Measurements from ENCODE around the gene ATG9A.

The ATG9A gene

DNA sequence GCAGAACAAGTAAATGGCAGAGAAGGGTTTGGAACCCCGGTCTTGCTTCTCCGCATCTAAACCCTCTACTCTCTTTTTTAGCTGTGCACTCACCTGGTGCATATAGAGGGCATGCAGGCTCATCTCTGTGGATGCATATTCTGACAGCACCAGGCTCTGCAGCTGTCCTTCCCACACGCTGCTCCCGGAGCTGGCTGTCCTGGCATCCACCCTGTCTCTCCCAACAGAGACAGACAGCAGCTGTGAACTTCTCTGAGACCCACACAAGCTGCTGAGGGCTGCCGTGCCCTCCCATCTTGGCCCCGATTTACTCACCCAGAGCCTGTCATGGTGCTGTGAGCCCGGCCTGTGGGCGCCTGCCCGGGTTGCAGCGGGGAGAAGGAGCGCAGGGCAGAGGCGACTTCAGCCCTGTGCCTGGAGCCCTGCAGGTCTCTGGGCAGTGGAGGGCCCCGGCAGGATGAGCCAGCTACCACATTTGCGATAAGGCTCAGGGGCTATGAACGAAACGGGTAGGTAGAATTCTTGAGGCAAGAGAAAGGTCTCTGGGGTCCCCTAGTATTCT lies 7.4 kb downstream of the ATG9A start:
- DNase-seq, result no peak

DNA sequence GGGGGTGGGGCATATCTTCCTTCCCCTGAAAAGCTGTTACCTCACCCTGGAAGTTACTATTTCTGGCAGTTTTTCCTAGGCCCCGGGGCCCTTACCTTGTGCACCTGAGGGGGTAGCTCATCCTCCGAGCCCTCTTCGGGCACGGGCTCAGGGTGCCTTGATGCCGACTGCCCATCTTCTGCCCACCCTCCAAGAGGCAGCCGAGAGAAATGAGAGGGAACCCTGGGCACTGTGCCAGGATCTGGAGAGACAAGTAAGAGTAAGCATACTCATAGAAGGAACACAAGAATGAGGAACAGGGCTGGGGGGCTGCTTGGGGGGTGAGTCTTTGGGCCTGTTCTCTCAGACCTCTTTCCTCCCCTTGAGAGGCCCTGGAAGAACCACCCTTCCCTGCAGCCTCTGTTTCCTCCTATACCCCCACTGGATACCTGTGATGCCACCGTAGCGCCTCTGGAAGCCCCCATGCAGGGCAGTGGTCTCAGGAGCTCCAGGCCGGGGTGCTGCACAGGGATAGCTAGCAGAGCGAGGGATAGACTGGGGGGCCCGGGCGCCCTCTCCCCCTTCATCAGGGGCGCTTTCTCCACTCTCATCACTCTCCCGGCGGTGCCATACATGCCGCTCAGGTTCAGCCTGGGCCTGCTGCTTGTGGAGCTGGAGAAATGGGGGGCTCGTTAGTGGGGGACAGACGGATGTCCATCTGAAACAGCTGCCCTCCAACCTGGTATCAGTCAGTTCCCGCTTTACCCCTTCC lies 8.6 kb downstream of the ATG9A start:
- no peak for DNase-seq

DNA sequence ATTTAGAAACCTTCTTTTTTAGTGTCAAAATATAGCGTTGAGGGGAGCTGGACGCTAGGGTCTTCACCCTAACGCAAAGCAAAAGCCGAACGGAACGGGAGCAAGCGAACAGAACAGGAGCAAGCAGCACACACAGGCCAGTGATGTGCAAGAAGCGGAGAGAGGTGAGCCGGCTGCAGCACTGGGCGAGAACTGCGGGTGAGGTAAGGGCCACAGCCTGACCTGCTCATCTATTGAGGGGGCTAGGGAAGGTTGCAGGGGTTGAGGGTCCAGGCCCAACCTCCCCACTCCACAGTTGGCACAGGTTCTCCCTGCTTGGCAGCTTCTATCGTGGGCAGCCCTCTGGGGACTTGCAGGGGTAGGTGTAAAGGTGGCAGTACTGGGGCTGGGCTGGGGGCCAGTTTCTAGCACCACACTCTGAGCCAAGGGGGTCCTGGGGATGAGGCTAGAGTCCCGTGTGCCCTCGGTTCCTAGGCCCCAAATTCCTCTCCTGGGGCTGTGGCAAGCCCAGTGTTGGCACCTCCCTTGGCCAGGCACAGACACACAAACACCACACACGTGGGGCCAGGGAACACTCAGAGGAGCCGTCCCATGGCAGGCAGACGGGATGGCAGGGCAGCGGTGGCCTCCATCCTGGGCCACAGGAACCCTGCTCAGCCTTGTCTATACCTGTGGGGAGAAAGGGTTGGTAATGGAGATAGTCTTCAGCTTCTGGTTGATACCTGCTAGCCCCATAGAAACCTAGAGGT lies 9.5 kb downstream of the ATG9A start:
- DNase-seq, result no peak

DNA sequence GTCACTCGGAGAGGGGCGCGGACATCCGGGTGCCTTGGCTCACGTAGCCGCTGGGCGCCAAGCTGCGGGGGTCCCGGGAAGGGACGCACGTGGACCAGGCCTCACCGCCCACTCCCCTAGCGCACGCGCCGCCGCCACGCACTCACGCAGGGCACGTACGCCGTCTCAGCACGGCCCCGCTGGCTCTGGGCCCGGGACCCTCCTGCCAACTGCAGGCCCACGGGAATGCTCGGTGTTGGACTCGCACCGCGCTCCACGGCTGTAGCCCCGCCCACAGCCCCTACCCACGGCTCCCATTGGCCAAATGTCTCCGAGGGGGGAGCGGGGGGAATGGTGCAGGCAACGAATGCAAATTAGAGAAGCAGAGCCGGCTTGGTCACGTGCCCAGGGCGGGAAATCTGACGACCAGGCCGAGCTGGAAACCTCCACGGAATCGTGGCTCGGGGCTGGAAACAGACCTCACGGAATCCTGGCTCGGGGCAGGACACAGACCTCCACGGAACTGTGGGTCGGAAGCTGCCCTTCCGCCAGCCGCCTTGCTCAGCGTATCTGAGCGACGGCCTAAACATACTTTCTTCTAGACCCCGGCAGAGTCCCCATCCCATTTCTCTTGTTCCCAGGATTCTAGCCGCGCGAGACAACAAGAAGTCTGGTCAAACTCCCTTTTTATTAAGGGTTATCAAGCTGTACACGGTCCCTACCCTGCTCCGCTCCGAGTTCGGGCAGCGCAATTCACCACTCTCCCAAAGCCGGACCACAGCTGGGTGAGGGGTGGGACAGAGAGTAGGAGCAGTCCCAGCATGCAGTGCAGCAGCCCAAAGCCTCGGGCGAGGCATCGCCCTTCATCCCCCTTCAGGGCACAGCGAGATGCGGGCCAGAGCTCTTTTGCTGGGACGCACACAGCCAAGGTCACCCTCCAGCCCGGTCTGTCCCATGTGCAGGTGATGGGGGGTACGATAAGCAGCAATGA lies 10.4 kb downstream of the ATG9A start, which contains the start of gene ABCB6:
ABCB6 (minus strand) TSS at position 227 of the 970 bp plus-strand sequence. CDS start 285 bp downstream, outside the sequence.
- DNase-seq, result peak; percentile 86 to 89

DNA sequence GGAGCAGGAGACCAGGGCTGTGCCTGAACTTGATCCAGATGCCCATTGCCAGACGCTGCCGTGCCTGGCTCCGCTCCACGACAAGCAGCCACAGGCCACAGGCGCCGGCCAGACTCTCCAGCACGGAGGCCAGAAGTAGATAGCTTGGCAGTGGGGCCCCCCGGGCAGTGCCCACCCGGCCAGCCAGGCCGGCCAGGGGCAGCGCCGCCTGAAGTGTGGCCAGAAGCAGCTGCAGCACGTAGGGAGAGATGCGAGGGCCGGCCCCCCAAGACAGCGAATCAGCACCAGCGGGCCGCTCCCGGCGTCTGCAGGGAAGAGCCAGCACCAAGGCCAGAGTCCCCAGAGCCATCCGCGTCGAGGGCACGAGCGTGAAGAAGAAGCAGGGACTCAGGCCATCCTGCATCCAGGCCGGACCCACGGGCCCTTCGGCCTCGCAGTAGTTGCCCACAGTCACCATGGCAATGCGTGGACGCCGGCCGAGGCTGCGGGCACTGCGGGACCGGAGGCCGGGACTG lies 11.2 kb downstream of the ATG9A start:
- DNase-seq, result peak; percentile 52 to 66

DNA sequence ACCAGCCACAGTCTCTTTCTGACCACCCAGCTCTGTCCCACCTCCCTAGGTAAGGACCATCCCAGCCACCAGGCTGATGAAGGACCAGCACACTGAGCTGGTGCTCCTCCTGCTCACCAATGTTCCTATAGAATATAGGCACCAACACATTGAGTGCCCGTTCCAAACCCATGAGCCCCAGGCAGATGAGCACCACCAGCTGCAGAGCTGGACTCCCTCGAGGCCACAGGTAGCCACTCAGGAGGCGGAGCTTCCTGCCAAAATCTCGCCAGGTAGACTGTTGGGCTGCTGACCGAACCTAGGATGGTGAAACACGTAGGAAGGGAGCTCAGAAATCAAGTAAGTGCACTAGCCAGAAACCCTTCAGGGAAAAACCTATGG lies 12.9 kb downstream of the ATG9A start:
- no peak for DNase-seq

DNA sequence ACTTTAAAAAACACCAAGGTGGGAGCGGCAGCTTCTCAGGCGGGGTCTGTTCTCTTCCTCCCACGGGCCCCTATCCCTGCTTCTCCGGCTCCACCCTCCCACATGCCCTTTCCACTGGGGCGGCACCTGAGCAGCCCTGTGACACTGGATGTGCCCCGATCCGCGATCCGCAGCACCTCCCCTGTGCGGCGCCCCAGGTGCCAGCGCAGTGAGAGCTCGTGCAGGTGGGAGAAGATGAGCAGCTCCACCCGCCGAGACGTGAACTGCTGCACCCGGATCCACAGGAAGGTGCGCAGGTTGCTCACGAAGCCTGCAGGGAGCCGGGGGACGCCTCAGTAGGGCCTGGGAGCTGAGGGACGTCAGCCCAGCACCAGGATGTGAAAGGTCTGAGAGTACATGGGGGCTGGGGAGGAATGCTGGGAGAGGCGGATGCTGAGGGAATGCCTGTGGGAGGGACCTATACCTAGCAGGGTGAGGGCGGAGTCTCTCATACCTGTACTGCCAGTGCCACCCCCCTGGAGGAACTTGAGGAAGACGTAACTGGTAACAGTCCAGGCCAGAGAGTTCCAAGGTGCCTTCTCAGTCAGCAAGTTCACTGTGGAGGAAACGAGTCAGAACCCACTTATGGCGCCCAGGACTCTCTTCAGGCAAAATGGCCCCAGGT lies 13.4 kb downstream of the ATG9A start:
- no peak for DNase-seq

DNA sequence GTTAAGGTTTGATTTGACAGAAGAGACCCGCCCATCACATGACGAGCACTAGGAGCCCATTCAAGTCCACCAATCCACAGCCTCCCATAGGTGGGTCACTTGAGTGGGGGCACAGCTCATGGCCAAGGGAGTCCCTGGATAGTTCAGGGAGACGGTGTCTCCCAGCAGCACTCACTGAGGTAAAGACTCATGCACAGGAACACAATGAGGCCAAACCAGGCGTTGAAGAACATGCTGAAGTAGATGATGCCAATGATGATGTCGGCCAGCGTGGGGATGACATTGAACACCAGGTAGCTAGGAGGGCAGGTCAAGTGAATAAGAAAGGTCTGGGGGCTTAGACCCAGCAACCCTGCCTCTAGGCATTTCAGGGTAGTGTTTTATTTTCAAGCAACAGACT lies 14.7 kb downstream of the ATG9A start:
- DNase-seq, result no peak

DNA sequence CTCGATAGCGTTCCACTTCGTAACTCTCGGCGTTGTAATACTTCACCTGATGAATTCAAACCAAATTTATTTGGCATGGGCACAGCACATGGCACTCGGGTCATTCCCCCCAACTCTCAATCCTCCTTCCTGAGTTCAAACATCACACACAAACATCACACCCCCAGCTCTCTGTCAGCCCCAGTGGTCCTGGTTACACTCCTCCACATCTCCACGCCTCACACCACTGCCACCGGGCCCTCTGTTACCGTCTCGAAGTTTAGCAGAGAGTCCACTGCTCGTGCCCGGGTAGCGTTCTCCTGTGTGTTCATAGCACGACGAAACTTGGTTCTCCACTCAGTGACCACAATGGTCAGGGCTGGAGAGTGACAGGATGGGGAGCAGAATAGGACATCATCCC lies 15.3 kb downstream of the ATG9A start:
- DNase-seq, result no peak

DNA sequence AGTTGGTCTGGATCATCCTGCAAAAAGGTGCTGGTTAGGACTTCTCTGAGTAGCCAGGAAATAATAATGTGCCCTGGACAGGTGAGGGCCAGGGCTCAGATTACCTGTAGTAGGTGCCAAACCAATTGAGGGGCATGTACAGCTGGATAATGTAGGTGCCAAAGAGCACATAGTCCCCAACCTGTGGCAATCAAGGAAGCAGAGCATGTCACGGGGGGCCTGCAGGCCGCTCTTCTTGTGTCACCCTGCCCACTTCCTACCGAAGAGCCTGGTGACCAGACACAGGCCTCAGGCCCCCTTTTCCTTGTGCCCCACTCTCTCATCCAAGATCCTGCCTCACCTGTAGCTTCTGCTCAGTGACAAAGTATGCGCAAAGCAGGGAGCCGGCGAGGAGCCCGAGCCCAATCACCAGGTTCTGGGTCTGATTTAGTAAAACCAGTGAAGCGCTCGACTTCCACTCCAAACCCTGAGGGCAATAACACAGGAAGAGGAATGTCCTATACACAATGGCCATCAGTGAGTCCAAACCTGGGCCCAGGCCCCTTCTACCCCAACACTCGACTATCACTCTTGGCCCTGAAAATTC lies 15.9 kb downstream of the ATG9A start:
- no peak for DNase-seq

DNA sequence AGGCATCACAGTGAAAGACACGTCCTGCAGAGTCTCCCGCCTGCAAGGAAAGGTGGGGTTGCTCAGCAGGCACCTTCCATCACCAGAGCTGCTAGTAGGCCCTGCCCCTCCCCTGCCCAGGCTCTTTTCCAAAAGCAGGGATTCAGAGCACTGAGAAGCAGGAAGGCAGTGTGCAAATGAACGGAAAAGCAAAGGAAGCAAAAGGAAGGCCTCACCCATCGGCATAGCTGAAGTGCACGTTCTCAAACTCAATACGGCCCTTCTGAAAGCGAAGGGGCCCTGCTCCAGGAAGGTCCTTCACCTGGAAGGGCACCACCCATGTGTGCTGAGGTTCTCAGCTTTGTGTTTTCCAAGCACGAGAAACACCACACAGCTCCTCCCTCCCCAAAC lies 16.4 kb downstream of the ATG9A start:
- no peak for DNase-seq

DNA sequence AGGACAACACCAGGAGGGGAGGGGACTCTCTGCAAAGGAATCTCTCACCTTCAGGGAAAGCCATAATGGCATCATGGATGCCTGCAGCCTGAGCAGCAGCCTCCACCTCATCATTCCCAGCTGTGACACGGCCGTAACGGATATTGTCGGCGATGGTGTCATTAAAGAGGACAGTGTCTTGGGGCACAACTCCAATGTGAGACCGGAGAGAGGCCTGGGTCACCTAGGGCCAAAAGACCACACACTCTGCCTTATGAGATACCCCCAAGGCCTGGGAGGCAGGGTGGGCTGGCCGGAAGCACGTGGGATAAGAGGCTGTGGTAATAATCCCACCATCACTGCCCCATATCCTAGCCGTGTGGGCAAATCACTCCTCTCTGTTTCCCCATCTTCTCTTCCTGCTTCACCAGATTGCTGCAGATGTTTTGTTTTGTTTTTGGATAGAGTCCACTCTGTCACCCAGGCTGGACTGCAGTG lies 18.5 kb downstream of the ATG9A start:
- DNase-seq, result no peak

DNA sequence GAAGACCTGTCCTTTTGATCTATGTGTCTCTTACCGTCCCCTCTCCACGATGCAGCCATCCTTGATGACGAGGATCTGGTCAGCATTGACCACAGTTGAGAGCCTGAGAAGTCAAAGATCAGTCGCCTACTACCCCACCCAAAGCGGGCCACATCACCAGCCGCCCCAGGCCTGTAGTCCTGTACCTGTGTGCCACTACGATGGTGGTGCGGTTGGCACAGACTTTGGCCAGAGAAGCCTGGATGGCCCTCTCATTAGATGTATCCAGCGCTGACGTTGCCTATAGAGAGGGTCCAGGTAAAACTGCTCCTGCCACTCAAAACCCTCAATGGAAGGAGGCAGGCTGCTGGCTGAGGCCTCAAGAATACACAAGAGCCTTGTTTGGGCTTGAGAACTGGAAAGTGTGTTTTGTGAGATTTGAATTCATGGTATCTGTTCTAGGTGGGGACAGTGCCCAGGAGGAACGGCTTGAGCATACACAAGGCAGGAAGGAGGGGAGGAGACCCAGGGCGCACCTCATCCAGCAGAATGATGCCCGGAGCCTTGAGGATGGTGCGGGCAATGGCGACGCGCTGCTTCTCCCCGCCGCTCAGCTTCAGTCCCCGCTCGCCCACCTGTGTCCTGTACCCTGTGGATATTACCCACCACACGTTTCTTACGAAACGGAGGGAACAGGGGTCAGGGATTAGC lies 19.1 kb downstream of the ATG9A start:
- no peak for DNase-seq

DNA sequence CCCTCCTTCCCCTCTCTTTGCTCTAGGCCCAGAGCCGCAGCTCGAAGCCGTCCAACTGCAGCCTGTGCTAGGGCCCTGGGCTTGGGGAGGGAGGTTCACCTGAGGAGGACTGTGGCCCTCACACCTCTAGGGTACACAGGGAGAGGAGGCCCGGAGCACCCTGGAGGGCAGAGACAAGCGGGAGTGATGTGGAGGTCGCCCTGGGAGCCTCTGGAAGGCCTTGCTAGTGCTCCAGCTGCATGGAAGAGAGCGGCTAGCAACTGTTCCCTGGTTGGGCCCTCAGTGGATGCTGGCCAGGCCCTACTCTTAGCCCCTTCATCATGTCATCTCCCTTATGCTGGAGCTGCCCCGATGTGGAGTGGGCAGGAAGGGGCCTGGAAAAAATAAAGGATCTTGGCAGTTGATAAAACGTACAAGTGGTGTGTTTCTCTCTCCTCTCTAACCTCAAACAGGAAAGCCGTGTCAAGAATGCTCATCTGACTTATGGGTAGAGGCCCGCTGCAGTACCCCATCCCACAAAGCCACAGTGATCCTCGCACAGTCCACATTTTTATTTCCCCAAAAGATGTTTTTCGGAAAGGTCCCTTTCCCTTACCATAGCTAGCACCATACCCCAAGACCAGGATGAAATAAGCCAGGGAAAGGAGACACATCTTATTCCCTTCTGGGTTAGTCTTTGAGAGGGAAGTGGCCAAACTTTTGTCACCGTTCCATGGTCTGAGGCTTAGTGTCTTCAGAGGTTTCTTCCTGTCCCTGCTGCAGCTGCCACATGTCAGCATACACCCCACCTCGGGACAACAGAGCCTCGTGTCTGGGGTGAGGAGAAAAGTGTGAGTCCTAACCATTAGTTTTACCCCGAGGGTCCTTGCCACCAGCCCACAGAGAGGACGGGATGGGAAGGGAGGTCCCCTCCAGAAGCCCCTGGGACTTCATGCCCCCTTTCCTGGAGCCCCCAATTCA lies 19.9 kb downstream of the ATG9A start:
- DNase-seq, result no peak

DNA sequence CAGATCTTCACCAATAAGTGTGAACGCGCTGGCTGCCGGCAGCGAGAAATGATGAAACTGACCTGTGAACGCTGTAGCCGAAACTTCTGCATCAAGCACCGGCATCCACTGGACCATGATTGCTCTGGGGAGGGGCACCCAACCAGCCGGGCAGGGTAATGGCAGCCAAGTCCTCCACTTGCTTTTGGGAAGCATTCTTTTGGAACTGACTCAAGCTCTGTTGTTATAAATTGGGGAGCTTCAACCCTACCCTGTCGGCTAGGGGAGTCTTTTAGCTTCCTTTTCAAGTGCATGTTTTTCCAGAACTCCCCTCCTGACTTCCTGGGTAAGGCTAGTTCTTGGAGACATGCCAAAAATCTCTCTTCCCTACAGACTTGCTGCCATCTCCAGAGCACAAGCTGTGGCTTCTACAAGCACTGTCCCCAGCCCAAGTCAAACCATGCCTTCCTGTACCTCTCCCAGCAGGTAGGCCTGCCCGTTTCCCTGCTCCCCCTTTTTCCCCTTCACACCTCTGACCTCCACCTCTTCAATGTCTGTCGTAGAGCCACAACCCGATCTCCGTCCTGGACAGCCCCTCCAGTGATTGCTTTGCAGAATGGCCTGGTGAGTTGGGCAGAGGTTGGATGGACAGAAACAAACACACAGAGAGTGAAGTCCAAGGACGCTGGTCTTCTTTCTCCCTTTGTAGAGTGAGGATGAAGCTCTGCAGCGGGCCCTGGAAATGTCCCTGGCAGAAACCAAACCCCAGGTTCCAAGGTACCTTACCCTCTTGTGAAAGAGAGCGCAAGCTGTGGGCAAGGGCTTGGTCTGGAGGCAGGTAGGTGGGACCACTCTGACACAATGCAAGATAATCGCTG lies 21.3 kb downstream of the ATG9A start:
- DNase-seq, result no peak

DNA sequence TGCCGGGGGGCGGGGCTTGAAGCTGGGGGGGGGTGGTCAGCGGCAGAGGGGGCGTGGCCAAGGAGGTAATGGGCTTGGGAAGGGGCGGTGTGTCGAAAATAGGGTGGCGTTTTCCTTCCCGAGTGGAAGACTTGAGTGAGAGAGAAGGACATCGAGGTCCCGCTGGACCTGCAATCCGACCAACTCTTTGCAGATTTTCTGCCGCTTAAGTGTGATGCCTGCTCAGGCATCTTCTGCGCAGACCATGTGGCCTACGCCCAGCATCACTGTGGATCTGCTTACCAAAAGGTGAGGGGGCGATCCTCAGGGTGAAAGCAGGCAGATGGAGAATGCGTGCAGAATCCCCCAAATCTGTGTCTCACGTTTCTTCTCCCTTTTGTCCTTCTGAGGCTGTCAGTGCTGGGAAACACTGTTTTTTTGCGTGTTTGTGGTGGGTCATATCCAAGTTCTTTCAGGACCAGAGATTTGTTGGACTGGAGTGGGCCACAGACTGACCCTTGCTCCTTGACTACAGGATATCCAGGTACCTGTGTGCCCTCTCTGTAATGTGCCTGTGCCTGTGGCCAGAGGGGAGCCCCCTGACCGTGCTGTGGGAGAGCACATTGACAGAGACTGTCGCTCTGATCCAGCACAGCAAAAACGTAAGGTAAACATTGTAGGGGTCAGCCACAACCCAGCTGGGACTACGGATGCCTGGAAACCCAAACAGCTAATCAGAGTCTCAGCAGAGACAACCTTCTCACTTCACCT lies 22.1 kb downstream of the ATG9A start:
- no peak for DNase-seq

DNA sequence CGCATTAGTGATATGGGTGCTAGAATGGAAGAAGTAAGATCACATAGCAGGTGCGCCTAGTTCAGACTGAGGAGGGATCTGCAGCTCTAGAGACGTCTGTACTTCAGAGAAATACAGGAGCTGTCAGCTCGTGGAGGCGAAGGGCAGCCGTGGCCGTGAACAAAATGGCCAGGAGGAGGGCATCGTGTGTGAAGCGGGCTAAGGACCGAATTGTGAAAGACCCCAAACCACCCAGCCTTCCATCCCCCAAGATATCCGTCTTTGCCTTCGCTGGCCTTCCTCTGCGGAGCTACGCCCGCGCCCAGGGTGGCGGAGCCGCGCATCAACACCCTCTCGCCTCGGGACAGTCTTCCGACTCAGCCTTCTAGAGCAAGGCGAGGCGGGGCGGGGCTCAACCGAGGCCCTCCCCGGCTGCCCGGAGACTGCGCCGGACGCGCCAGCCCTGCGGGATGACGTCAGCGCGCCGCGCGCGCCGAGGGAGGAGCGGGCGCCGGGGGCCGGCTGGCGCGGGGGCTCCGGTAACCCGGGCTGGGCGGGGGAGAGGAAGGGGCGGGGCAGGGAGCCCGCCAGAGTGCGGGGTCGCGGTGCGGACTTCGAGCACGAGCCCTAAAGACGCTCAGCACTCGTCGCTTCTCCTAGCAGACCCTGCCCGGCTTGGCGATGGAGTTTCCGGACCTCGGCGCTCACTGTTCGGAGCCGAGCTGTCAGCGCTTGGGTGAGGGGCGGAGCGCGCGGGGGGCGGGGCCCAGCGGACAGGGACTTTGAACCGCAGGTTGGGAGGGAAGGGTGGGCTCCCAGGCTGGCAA lies 22.9 kb downstream of the ATG9A start, which contains the start of gene ZFAND2B:
ZFAND2B (plus strand) TSS at position 455 of the 806 bp plus-strand sequence; CDS start at position 661, 206 bp downstream.
- DNase-seq, result peak; percentile 79 to 86
